ENCODE data around the gene RPS21.
"Not testable (repeated sequence)": the region's sequence is repeated elsewhere in the genome, so short reads cannot be mapped to it uniquely, and the experiment has no call there.

Gene RPS21

DNA sequence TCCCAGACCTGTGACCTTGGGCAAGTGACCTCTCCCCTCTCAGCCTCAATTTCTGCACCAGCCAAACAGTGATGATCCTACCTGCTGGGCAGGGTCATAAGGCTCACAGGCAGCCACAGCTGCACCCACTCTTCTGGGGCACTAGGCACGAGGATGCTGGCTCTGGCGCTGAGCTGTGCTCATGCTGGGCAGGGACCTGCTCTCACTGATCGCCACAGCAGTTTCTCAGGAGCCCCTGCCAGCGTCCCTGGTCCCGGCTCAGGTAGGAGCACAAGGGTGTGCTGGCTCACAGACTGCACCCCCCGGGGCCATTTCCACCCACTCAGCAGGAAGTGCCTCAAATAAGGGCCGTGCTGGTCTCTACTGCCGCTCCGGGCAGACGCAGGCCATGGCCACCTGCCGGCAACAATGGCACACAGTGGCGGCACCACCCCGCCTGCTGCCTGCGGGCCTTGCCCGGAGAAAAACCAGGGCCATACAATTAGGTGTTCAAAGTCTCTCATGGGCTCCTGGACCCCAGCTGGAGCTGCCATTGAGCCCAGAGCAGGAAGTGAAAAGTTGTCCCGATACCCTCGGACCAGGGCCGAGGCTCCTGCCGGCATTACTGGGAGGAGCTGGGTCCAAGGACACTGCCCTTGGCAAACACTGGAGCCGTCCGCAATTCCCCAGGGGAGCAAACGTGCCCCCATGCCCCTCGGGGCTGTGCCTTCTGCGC lies 24.7 kb downstream of the RPS21 start:
- no peak for DNase-seq (ENCODE audit: low read depth)

GRCh38 chr20:62412194-62413024 lies 25.5 kb downstream of the RPS21 start:
- no peak for DNase-seq (ENCODE audit: low read depth)

DNA sequence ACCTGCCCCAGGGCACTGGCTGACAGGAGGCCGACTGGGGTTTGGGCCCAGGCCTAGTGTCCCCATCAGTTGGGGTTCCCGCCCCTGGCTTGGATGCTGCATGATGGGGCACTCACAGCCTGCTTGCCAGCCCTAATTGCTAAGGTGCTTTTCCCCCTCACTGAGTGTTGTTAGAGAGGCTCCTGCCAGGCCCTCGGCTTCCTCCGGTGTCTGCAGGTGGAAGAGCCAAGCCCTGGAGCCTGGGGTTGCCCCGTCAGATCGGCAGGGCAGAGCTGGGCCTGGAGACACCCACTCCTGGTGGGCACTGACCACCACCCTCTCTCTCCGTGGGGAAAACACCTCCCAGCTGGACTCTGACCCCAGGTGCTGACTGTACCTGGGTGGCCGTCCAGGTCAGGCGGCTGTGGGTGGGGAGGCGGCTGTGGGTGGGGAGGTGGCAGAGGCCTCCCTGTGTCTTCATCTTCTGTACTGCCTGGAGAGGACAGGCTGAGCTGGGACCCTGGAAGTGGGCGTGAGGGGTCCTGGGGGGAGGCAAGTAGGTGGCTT lies 26.2 kb downstream of the RPS21 start:
- no peak for DNase-seq (ENCODE audit: low read depth)

DNA sequence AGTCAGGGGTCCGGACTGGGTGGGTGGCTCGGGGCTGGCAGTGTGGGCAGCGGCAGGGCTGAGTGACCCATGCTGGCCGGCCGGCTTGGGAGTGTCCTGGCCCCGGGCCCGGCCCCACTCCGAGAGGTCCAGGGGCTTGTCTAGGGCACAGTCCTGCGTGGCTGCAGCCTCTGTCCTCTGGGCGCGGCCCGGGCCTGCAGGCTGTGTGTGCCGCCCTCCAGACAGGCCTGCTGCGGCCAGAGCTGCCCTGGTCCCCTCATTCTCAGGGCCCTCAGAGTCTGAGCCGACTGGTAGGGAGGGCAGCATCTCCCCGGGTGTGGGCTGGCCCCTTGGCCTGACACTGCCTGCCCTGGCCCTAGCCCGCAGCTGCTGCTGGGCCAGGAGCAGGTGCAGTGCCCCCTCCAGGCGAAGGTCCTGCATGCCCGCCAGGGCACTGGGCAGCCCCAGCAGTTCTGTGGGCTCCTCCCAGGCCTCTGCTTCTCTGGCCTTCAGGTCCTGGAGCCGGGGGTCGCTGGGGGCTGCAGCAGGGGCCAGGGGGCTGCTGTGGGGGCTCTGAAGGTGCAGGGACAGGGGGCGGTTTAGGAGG lies 27.1 kb downstream of the RPS21 start:
- DNase-seq (ENCODE audit: low read depth) = no peak

DNA sequence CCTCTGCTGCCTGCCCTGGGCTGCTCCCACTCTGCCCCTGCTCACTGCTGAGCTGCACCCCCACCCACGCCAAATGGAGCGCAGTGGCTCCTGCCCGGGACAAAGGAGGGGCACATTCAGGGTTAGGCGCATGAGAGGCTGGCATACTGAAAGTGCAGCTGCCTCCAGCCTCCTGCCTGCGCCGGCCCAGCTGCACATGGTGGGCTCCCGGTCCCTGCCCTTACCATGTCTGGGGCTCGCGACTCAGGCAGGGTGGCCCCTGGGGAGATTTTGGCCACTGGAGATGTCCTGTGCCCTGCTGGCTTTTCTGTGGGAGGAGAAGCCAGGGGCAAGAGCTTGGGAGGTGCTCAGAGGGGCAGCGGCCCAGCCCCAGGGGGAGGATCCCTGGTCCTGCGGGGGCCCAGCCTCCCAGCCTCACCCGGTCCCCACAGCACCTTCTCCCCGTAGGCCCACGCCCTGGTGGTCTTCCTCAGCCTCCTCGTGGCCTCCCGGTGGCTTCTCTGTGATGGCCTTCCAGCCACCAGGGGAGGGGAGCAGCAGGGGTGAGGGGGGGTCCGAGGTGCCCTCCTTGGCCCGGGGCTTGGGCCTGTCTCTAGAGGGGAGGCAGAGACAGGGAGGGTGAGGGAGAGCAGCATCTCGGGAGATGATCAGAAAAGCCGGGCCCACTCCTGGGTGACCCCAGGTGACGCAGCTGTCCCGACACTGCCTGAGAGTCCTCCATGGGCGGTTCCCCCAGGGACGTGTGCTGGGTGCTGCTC lies 28.6 kb downstream of the RPS21 start:
- DNase-seq (ENCODE audit: low read depth) = no peak

- DNase-seq (ENCODE audit: low read depth) = no peak
Observed at GRCh38 chr20:62416651-62417637, 30.0 kb downstream of the RPS21 start.

DNA sequence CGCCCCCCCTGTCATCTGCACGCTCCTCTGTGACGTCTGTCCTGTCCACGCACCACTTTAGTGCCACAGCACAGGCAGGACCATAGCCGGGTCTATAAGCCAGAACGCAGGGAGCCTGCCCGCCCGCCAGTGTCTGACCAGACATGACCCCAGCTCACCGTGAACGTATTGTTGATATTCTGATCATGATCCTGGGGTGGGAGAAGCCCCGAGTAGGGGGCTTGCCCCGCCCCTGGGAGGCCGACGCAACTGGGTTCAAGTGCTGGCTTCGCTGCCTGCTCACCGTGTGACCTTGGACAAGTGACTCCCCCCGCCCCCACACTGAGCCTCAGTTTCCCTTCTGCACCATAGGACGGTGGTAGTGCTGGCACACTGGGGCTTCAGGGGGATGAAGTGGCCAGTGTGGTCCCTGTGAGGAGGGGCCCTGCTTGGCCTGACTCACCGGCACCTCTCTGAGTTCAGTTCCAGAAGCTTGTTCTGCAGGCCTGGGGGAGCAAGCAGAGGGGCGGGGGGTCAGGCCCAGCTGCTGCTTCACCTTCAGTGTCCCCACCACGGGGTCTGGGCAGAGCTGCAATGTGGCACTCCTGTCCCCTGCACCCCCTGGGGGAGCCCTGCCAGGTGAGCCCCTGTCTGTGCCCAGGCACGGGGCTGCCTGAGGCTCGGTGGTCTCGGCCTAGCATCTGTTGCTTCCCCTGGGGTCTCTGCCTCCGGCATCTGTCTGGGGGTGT lies 31.2 kb downstream of the RPS21 start:
- DNase-seq (ENCODE audit: low read depth) = no peak

- DNase-seq (ENCODE audit: low read depth) = no peak
Observed at GRCh38 chr20:62418709-62419487, 32.0 kb downstream of the RPS21 start.

DNA sequence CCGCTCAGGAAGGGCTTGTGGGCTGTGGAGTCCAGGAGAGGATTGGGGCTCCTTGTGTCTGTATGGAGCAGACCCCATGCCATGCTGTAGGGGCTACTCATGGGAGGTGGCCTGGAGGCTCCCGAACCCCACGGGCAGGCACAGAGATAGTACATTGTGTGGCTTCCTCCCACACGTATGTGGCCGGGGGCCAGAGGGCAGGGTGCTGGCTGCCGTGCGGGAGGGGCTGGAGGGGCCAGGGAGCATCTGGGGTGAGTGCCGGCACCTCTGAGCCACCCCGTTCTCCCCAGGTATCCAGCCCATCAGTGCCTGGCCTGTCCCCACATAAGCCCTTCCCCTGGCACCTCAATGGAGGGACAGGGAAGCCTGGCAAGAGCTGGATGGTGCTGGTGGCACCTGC lies 32.9 kb downstream of the RPS21 start:
- DNase-seq (ENCODE audit: low read depth) = no peak

- DNase-seq (ENCODE audit: low read depth) = no peak
Observed at GRCh38 chr20:62420846-62421715, 34.2 kb downstream of the RPS21 start.

DNA sequence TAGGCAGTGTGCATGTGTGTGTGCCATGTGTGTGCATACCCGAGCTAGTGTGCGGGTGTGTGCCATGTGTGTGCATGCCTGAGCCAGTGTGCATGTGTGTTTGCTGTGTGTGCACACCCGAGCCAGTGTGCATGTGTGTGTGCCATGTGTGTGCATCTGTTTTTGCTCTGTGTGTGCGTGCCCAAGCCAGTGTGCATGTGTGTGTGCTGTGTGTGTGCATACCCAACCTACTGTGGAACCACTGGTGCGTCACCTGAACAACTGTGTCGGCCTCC lies 34.8 kb downstream of the RPS21 start:
- no peak for DNase-seq (ENCODE audit: low read depth)

DNA sequence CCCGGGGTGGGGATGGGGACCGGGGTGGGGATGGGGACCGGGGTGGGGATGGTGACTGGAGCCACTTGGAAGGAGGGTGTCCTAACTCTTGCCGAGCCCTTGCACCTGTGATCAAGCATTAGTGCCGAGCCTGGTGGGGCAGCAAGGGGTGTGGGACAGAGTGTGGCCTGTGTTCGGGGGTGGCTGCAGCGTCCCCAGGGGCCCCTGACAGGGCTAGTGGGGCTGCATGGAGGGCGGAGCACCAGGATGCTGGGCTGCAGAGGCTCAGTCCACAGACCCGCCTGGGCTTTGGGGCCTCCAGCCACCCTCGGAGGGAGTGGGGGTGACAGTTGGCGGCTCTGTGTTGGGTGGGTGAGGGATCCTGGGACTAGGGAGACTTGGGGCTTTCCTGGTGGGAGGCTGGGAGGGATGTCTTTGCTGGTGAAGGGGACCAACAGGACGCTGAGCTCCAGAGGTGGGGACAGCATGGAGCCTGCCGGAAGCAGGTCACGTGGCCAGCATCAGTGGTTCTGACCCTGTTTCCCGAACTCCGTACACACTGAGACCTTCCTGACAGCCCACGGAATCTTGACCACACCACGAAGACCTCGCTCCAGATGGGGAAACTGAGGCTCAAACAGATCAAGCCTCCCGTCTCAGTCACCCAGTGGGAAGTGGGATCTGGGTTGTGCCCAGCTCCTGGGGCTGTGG lies 35.9 kb downstream of the RPS21 start:
- no peak for DNase-seq (ENCODE audit: low read depth)

GRCh38 chr20:62423326-62423706 lies 36.4 kb downstream of the RPS21 start:
- no peak for DNase-seq (ENCODE audit: low read depth)

GRCh38 chr20:62424249-62425107 lies 37.6 kb downstream of the RPS21 start:
- DNase-seq (ENCODE audit: low read depth) = no peak

- no peak for DNase-seq (ENCODE audit: low read depth)
Observed at GRCh38 chr20:62425281-62426058, 38.6 kb downstream of the RPS21 start.

DNA sequence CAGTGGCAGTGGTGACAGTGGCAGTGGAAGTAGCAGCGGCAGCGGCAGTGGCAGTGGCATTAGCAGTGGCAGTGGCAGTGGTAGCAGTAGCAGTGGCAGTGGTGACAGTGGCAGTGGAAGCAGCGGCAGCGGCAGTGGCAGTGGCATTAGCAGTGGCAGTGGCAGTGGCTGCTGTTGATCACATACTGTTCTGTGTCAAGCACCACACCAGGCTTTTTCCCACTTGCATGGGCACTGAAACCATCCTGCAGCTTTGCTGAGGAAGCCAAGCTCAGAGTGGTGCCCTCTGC lies 39.1 kb downstream of the RPS21 start:
- DNase-seq (ENCODE audit: low read depth) = not testable (repeated sequence)

All from stimulated activated CD8-positive, alpha-beta memory T cell treated with anti-CD3 and anti-CD28 coated beads, Interleukin-12 subunit alpha, Interleukin-12 subunit beta, amount 100 ng/mL, for 1 hour (primary cell).